K562 (cell line): ENCODE data around the gene ARHGAP23. TPM values are rescaled to one million over a fixed set of nuclear protein-coding genes. Genes with fewer than 3 reads are reported as not detected.
A peak's percentile ranks its signal among the peaks of the same experiment; 100 is the strongest.

ENCODE experiments used
- ATAC-seq: fragments of 200-7000 bp; cut with Tn5 transposase; 3 replicates; pipeline ENCODE4 v1.9.1; 2020; ENCODE audit warnings: moderate library complexity
- BruUV-seq: library from RNA; stranded (reverse); fragments of 400-500 nt; replicated peaks from 2 replicates; lab custom pipeline; 2021; lab: Mats Ljungman, UMichigan
- CTCF ChIA-PET: fragments of 300-600 bp; formaldehyde crosslinking; extraction: SDS; loops from one replicate; lab custom pipeline; 2021; ENCODE audit warnings: low intra/inter-chr PET ratio; lab: Yijun Ruan, JAX
- POLR2A ChIA-PET: fragments of 300-600, 350-650 bp; sonication (Branson Sonifier 250); formaldehyde crosslinking; extraction: SDS; loops from one replicate; lab custom pipeline; 2021; ENCODE audit warnings: antibody characterized with exemption, inconsistent platforms; lab: Yijun Ruan, JAX
- DNase-seq, 4 experiments: peaks; one replicate each; pipeline versions ENCODE4 v3.0.0 to v3.0.0-alpha.2; 2011 to 2018; ENCODE audit warnings: low spot score in 3 of 4, mixed read lengths in 3 of 4; ENCODE audit errors: extremely low read depth in 1 of 4
- FAIRE-seq: peaks from 2 replicates; lab custom pipeline; 2011; peaks lifted over from hg19 to GRCh38; lab: Jason Lieb, UNC
- H2AFZ ChIP-seq: 2 replicates; pipeline ENCODE4 v1.6.0; 2011; ENCODE audit warnings: low read depth, low read length, control low read depth, inconsistent platforms
- H3K27ac ChIP-seq: fragments of 200-600 bp; 3 replicates; pipeline ENCODE4 v1.8.0; 2011; ENCODE audit warnings: low read depth, mild to moderate bottlenecking, control low read depth, inconsistent platforms, low read length, moderate library complexity, mixed read lengths; ENCODE audit errors: extremely low read depth
- H3K27me3 ChIP-seq, 2 experiments: fragments of 300-600 bp in 1 of 2; 2 replicates in 1 of 2; 3 replicates in 1 of 2; pipeline versions ENCODE4 v1.6.0 to v1.8.0; 2011; ENCODE audit warnings: inconsistent platforms in 2 of 2, low read length in 2 of 2, mild to moderate bottlenecking in 1 of 2, mixed read lengths in 1 of 2, moderate library complexity in 1 of 2; ENCODE audit not compliant: control insufficient read depth in 2 of 2, insufficient read depth in 2 of 2
- H3K36me3 ChIP-seq: fragments of 300-600 bp; 3 replicates; pipeline ENCODE4 v1.8.0; 2011; ENCODE audit warnings: mild to moderate bottlenecking, low read length, inconsistent platforms; ENCODE audit not compliant: control insufficient read depth, insufficient read depth
- H3K4me1 ChIP-seq, 2 experiments: fragments of 200-600 bp in 1 of 2; replicated peaks in 1 of 2; 2 replicates in 1 of 2; 3 replicates in 1 of 2; pipeline versions ENCODE4 v1.5.1 to v1.8.0; 2011; ENCODE audit warnings: inconsistent platforms in 2 of 2, low read length in 2 of 2, mild to moderate bottlenecking in 1 of 2, mixed read lengths in 1 of 2, moderate library complexity in 1 of 2; ENCODE audit not compliant: control insufficient read depth in 2 of 2, insufficient read depth in 2 of 2
- H3K4me2 ChIP-seq: 2 replicates; pipeline ENCODE4 v1.6.1; 2011; ENCODE audit warnings: low read length, control low read depth, inconsistent platforms, mixed read lengths; ENCODE audit not compliant: insufficient read depth
- H3K4me3 ChIP-seq: fragments of 200-600 bp; sonication (generic), shearing (Covaris generic); 2 replicates; pipeline ENCODE4 v1.5.1; 2016; ENCODE audit warnings: control low read depth, inconsistent platforms
- H3K79me2 ChIP-seq: fragments of 200-600 bp; 3 replicates; pipeline ENCODE4 v1.8.0; 2011; ENCODE audit warnings: low read length, inconsistent platforms; ENCODE audit not compliant: control insufficient read depth, insufficient read depth
- H3K9ac ChIP-seq, 2 experiments: 2 replicates each; pipeline versions ENCODE4 v1.6.0 to v1.6.1; 2011; ENCODE audit warnings: low read depth in 2 of 2, low read length in 2 of 2, control low read depth in 1 of 2, inconsistent platforms in 1 of 2, mild to moderate bottlenecking in 1 of 2, mixed read lengths in 1 of 2; ENCODE audit not compliant: insufficient read depth in 1 of 2
- H3K9me1 ChIP-seq: one replicate; pipeline ENCODE4 v1.6.0; 2011; ENCODE audit warnings: inconsistent platforms, mild to moderate bottlenecking, low read length, moderate library complexity; ENCODE audit not compliant: control insufficient read depth, insufficient read depth
- H3K9me3 ChIP-seq: replicated peaks from 2 replicates; pipeline ENCODE4 v1.5.1; 2011; ENCODE audit warnings: low read depth, low read length, inconsistent platforms; ENCODE audit not compliant: control insufficient read depth, insufficient read depth
- H4K20me1 ChIP-seq: replicated peaks from 2 replicates; pipeline ENCODE4 v1.6.1; 2011; ENCODE audit warnings: low read length, inconsistent platforms, mixed read lengths; ENCODE audit not compliant: control insufficient read depth, insufficient read depth
- ATF4 ChIP-seq: fragments of 450-650 bp; formaldehyde crosslinking; IDR thresholded peaks from 2 replicates; pipeline ENCODE4 v1.4.0; 2022; ENCODE audit warnings: mild to moderate bottlenecking, moderate library complexity
- DDX20 ChIP-seq: fragments of 450-650 bp; IDR thresholded peaks from 2 replicates; pipeline ENCODE4 v1.6.1; 2016; ENCODE audit warnings: missing genetic modification characterization, low read depth, mild to moderate bottlenecking, missing compliant biosample characterization, moderate library complexity
- EGR1 ChIP-seq: fragments of 450-650 bp; conservative IDR thresholded peaks from 2 replicates; pipeline ENCODE4 v1.6.1; 2017; ENCODE audit warnings: mild to moderate bottlenecking
- FIP1L1 ChIP-seq: fragments of 200-400 bp; formaldehyde crosslinking; IDR thresholded peaks from 2 replicates; pipeline ENCODE4 v1.6.1; 2018; ENCODE audit warnings: mild to moderate bottlenecking, low read depth, low read length; ENCODE audit not compliant: poor library complexity, severe bottlenecking
- FOXA1 ChIP-seq: fragments of 450-650 bp; IDR thresholded peaks from 2 replicates; pipeline ENCODE4 v1.6.1; 2016; ENCODE audit warnings: mild to moderate bottlenecking, borderline replicate concordance
- JUNB ChIP-seq: fragments of 450-650 bp; formaldehyde crosslinking; conservative IDR thresholded peaks from 2 replicates; pipeline ENCODE4 v1.4.0; 2020; ENCODE audit warnings: mild to moderate bottlenecking
- MAFG ChIP-seq: fragments of 450-650 bp; conservative IDR thresholded peaks from 2 replicates; pipeline ENCODE4 v1.6.1; 2016; ENCODE audit warnings: missing genetic modification characterization, missing compliant biosample characterization
- MLX ChIP-seq, 2 experiments: fragments of 450-650 bp in 1 of 2; sonication (generic) in 1 of 2; formaldehyde crosslinking; conservative IDR thresholded peaks; 2 replicates each; pipeline versions ENCODE4 v1.4.0 to v1.8.1; 2020 to 2022; ENCODE audit warnings: mild to moderate bottlenecking in 1 of 2, missing genetic modification reagents in 1 of 2
- POLR3G ChIP-seq: IDR thresholded peaks from 2 replicates; pipeline ENCODE4 v1.6.1; 2011; ENCODE audit not compliant: insufficient read length, insufficient replicate concordance; ENCODE audit errors: extremely low read depth
- RBM17 ChIP-seq: fragments of 200-400 bp; formaldehyde crosslinking; IDR thresholded peaks from 2 replicates; pipeline ENCODE4 v1.6.1; 2017; ENCODE audit warnings: low read depth, mild to moderate bottlenecking, low read length, borderline replicate concordance
- RFX1 ChIP-seq: fragments of 450-650 bp; IDR thresholded peaks from 2 replicates; pipeline ENCODE4 v1.6.1; 2016; ENCODE audit warnings: mild to moderate bottlenecking, moderate library complexity
- RUNX1 ChIP-seq: sonication (generic); IDR thresholded peaks from 2 replicates; pipeline ENCODE4 v1.6.1; 2016; ENCODE audit warnings: antibody characterized with exemption, low read depth
- SETDB1 ChIP-seq: IDR thresholded peaks from one replicate; pipeline ENCODE4 v1.6.1; 2012; ENCODE audit warnings: low read length, control low read depth, inconsistent platforms
- SMARCE1 ChIP-seq: fragments of 450-650 bp; IDR thresholded peaks from 2 replicates; pipeline ENCODE4 v1.7.1; 2016; ENCODE audit warnings: mild to moderate bottlenecking
- STAT5A ChIP-seq: IDR thresholded peaks from 2 replicates; pipeline ENCODE4 v1.6.1; 2012; ENCODE audit warnings: low read length, inconsistent platforms, borderline replicate concordance
- TAF7 ChIP-seq: fragments of 450-650 bp; IDR thresholded peaks from 2 replicates; pipeline ENCODE4 v1.6.1; 2016; ENCODE audit warnings: missing genetic modification characterization, missing compliant biosample characterization
- ZBTB9 ChIP-seq: fragments of 450-650 bp; formaldehyde crosslinking; IDR thresholded peaks from 2 replicates; pipeline ENCODE4 v1.4.0; 2020; ENCODE audit warnings: mild to moderate bottlenecking, moderate library complexity
- ZNF143 ChIP-seq: sonication (generic); formaldehyde crosslinking; IDR thresholded peaks from 2 replicates; pipeline ENCODE4 v1.9.0; 2022; ENCODE audit warnings: mild to moderate bottlenecking, missing genetic modification reagents
- ZNF165 ChIP-seq: fragments of 250-450 bp; sonication (Bioruptor Pico); IDR thresholded peaks from 2 replicates; pipeline ENCODE4 v1.4.0; 2020; ENCODE audit warnings: borderline replicate concordance
- ZNF174 ChIP-seq: fragments of 250-450 bp; sonication (Bioruptor Pico); IDR thresholded peaks from 2 replicates; pipeline ENCODE4 v1.4.0; 2020; ENCODE audit warnings: mild to moderate bottlenecking
- ZNF644 ChIP-seq: fragments of 200-800 bp; sonication (Bioruptor generic); IDR thresholded peaks from 2 replicates; pipeline ENCODE4 v1.6.1; 2016; ENCODE audit warnings: low read depth, missing genetic modification characterization, missing compliant biosample characterization
- ZNF699 ChIP-seq: fragments of 250-450 bp; sonication (Bioruptor Pico); IDR thresholded peaks from 2 replicates; pipeline ENCODE4 v1.8.0; 2021; ENCODE audit warnings: mild to moderate bottlenecking, moderate library complexity; ENCODE audit not compliant: insufficient replicate concordance
- WGBS: fragments of 100-300 bp; shearing (Covaris generic); methylation state at CpG from one replicate; pipeline ENCODE4 v1.1.6; 2016; ENCODE audit warnings: low coverage, mixed read lengths; ENCODE audit not compliant: insufficient coverage; ENCODE audit errors: missing lambda C conversion rate; 5-methylcytosine and 5-hydroxymethylcytosine counted together
- in situ Hi-C: fragments of 300-500 bp; cut with MboI; formaldehyde crosslinking; loops from 4 replicates; pipeline ENCODE4 v1.15.0; 2018; ENCODE audit warnings: inconsistent platforms, mixed read lengths
- intact Hi-C: fragments of 100-400 bp; cut with micrococcal nuclease; formaldehyde crosslinking; loops from 2 replicates; pipeline ENCODE4 v1.14.2; 2022
- polyA plus RNA-seq, 8 experiments: library from polyadenylated mRNA; depleted of rRNA in 4 of 8; stranded (reverse) in 5 of 8; unstranded in 3 of 8; fragments of >200 nt; fragmentation: Nextera tagmentation in 2 of 8; fragmentation: Illumina TruSeq in 1 of 8; extraction: Ambion mirVana in 2 of 8; extraction: Trizol in 1 of 8; gene quantifications; 2 replicates each; pipeline versions ENCODE4 v1.2.1 to v1.2.3, GENCODE V29; 2011 to 2014; ENCODE audit warnings: inconsistent platforms in 1 of 8, missing spikeins in 1 of 8
- total RNA-seq, 7 experiments: library from RNA; depleted of rRNA in 6 of 7; stranded (reverse); fragments of >200 nt in 6 of 7; fragmentation: Illumina TruSeq in 2 of 7; extraction: Trizol in 2 of 7; gene quantifications; 2 replicates each; pipeline versions ENCODE4 v1.2.1 to v1.2.3, GENCODE V29; 2011 to 2021; ENCODE audit warnings: low replicate concordance in 1 of 7

The ARHGAP23 gene
- total and polyA plus RNA-seq, 9 of the 15 experiments (the other 6 are each of a cell fraction or from before 2014, with no cell fraction given) = 0.01 to 2.7 (median 0.70) TPM

GRCh38 chr17:38546396-38546795 is 118.1 kb downstream of the ARHGAP23 start (continued):
- no peak for TF ChIP-seq JUNB (CRISPR knock-in tag)
- TF ChIP-seq STAT5A = no peak
- no peak for TF ChIP-seq SETDB1
- TF ChIP-seq ZNF165 (CRISPR knock-in tag) = no peak
- no peak for TF ChIP-seq RUNX1
- no peak for TF ChIP-seq RFX1

- 5% methylated on average over 9 of the region's 12 CpGs for WGBS
- H3K9ac ChIP-seq = no peak overlapping the region
- POLR2A ChIA-PET = interaction anchor here (0.6 to 0.9 kb wide), 4 partner anchors 11 to 58 kb away, joined by 3 read pairs; partner anchors contain the start of gene SRCIN1
Measured at GRCh38 chr17:38547444-38547843, 119.2 kb downstream of the ARHGAP23 start.

More at GRCh38 chr17:38547444-38547843, 119.2 kb downstream of the ARHGAP23 start:
- H3K27ac ChIP-seq = no peak overlapping the region
- in situ Hi-C loops (no loop called here), intact Hi-C loops (no loop called here)
- DNase-seq (no peak), ATAC-seq (no peak), FAIRE-seq (no peak)
- no peaks in the 10 kb centered on the region for H3K36me3 ChIP-seq
- no peak overlapping the region for H3K4me2 ChIP-seq
- BruUV-seq = no TSS peak
- no peak overlapping the region for H3K4me3 ChIP-seq
- TF ChIP-seq MAFG (tag) (no peak), ZNF699 (no peak), ZNF143 (CRISPR knock-in tag) (no peak), ZNF644 (tag) (no peak), DDX20 (tag) (no peak), FIP1L1 (no peak), TAF7 (tag) (no peak), SMARCE1 (no peak), MLX (CRISPR knock-in tag; conservative IDR thresholded peaks at IDR 0.05) (no peak), FOXA1 (no peak), ZNF174 (CRISPR knock-in tag) (no peak), ATF4 (CRISPR knock-in tag) (no peak), RBM17 (no peak), ZBTB9 (0 out of 2 replicates have a peak, but pooled peaks have one; percentile 65), EGR1 (peak; percentile 29; the same call in 1 of the 2 replicates), POLR3G (no peak)
- peaks cover 27 to 85% of the 10 kb centered on the region in 2 experiments for H3K27me3 ChIP-seq
- H3K9me3 ChIP-seq = no peaks in the 10 kb centered on the region
- H4K20me1 ChIP-seq = peaks cover 16% of the 10 kb centered on the region; the same call in 1 of the 2 replicates
- peaks cover 0 to 18% of the 10 kb centered on the region in 2 experiments; a peak in 2 of 5 replicates for H3K4me1 ChIP-seq
- CTCF ChIA-PET = no interaction called here
- H3K9me1 ChIP-seq = no peaks in the 10 kb centered on the region
- no peaks in the 10 kb centered on the region for H3K79me2 ChIP-seq
- no peak overlapping the region for H2AFZ ChIP-seq
